Common myeloid progenitor, CD34-positive (primary cell): ENCODE measurements around the gene NUP188.
"Not testable (repeated sequence)": the region's sequence is repeated elsewhere in the genome, so short reads cannot be mapped to it uniquely, and the experiment has no call there.

Experiments
- CTCF ChIA-PET: fragments of 350-600 bp; sonication (Branson Sonifier 250); formaldehyde crosslinking; loops from one replicate; lab custom pipeline; 2021; ENCODE audit warnings: antibody characterized with exemption; lab: Charles Lee
- POLR2A ChIA-PET: fragments of 350-600 bp; sonication (Branson Sonifier 250); formaldehyde crosslinking; loops from one replicate; lab custom pipeline; 2021; ENCODE audit warnings: antibody characterized with exemption; lab: Charles Lee
- DNase-seq, 3 donors: peaks; one replicate each; pipeline versions ENCODE4 v3.0.0 to v3.0.0-alpha.2; 2013
- H3K27ac ChIP-seq, 2 experiments: 1 replicate in 1 of 2; 2 replicates in 1 of 2; pipeline ENCODE4 v1.7.0; 2013; ENCODE audit warnings: inconsistent platforms in 2 of 2, low read length in 2 of 2, mild to moderate bottlenecking in 2 of 2, low read depth in 1 of 2, moderate library complexity in 1 of 2; ENCODE audit not compliant: severe bottlenecking in 2 of 2, insufficient read depth in 1 of 2, poor library complexity in 1 of 2
- H3K27me3 ChIP-seq, 5 experiments: replicated peaks in 2 of 5; 1 replicate in 3 of 5; 2 replicates in 2 of 5; pipeline versions ENCODE4 v1.6.1 to v1.7.0; 2013; ENCODE audit warnings: low read length in 4 of 5, mild to moderate bottlenecking in 2 of 5, moderate library complexity in 2 of 5, inconsistent platforms in 1 of 5; ENCODE audit not compliant: insufficient read depth in 5 of 5, control insufficient read depth in 4 of 5
- H3K36me3 ChIP-seq, 4 experiments: 1 replicate in 2 of 4; 2 replicates in 2 of 4; pipeline versions ENCODE4 v1.6.1 to v1.7.0; 2013; ENCODE audit warnings: low read length in 3 of 4, control low read depth in 1 of 4, mild to moderate bottlenecking in 1 of 4; ENCODE audit not compliant: control insufficient read depth in 4 of 4, insufficient read depth in 4 of 4
- H3K4me1 ChIP-seq, 4 experiments: 1 replicate in 3 of 4; 2 replicates in 1 of 4; pipeline versions ENCODE4 v1.6.1 to v1.7.1; 2013; ENCODE audit warnings: low read length in 3 of 4, mild to moderate bottlenecking in 3 of 4, control low read depth in 1 of 4, inconsistent platforms in 1 of 4, moderate library complexity in 1 of 4; ENCODE audit not compliant: control insufficient read depth in 4 of 4, insufficient read depth in 4 of 4; ENCODE audit errors: control extremely low read depth in 1 of 4
- H3K4me3 ChIP-seq, 7 experiments: 1 replicate in 4 of 7; 2 replicates in 3 of 7; pipeline versions ENCODE4 v1.5.1 to v1.7.0; 2013; ENCODE audit warnings: mild to moderate bottlenecking in 7 of 7, low read length in 6 of 7, moderate library complexity in 6 of 7, inconsistent platforms in 2 of 7, low read depth in 2 of 7, control low read depth in 1 of 7; ENCODE audit not compliant: insufficient read depth in 4 of 7, control insufficient read depth in 1 of 7; ENCODE audit errors: extremely low read depth in 1 of 7
- H3K9me3 ChIP-seq, 5 experiments: 1 replicate in 4 of 5; 2 replicates in 1 of 5; pipeline versions ENCODE4 v1.6.1 to v1.7.1; 2013; ENCODE audit warnings: low read length in 4 of 5, mild to moderate bottlenecking in 2 of 5, inconsistent platforms in 1 of 5, low read depth in 1 of 5, moderate library complexity in 1 of 5; ENCODE audit not compliant: control insufficient read depth in 4 of 5, insufficient read depth in 2 of 5; ENCODE audit errors: control extremely low read depth in 1 of 5
- WGBS: methylation state at CpG from one replicate; pipeline ENCODE4 v1.1.5; 2013; ENCODE audit not compliant: insufficient coverage; 5-methylcytosine and 5-hydroxymethylcytosine counted together

NUP188 gene

GRCh38 chr9:129033216-129033615 is 85.7 kb downstream of the NUP188 start:
- H3K36me3 ChIP-seq, result no peaks in the 10 kb centered on the region
- H3K4me3 ChIP-seq, result no peak overlapping the region
- H3K9me3 ChIP-seq, result no peaks in the 10 kb centered on the region
- H3K27me3 ChIP-seq, result no peaks in the 10 kb centered on the region
- POLR2A ChIA-PET, result no interaction called here
- peaks cover 2 to 31% (median 24%) of the 10 kb centered on the region in 4 experiments for H3K4me1 ChIP-seq
- no peak overlapping the region for H3K27ac ChIP-seq
- WGBS, result 100% methylated on average over 5 of the region's 8 CpGs
- CTCF ChIA-PET, result no interaction called here
- peak in 1 of 3 donors; percentile 26 for DNase-seq

GRCh38 chr9:129035838-129036237 is 88.3 kb downstream of the NUP188 start:
- not testable (repeated sequence) for H3K27me3 ChIP-seq, H3K36me3 ChIP-seq, DNase-seq, H3K9me3 ChIP-seq
- POLR2A ChIA-PET, result interaction anchor here (0.6 kb wide), 1 partner anchor 27 kb away, joined by 4 read pairs; no protein-coding TSS in a partner anchor
- Histone ChIP-seq H3K4me1 (peaks cover 2 to 25% (median 21%) of the 10 kb centered on the region in 4 experiments), H3K27ac (peak overlapping the region in 1 of 2 experiments; percentile 73), H3K4me3 (peak overlapping the region in 6 of 7 experiments; percentile 86 to 99 (median 90))
- 73% methylated on average over 12 of the region's 13 CpGs for whole genome bisulfite sequencing
- CTCF ChIA-PET, result interaction anchor here (0.6 kb wide), 1 partner anchor 587 kb away, joined by 5 read pairs; no protein-coding TSS in a partner anchor

GRCh38 chr9:129036241-129036922 is 88.9 kb downstream of the NUP188 start, which contains the start of gene MIGA2:
MIGA2 (plus strand) TSS chr9:129036626; CDS start chr9:129040595, 3,969 bp downstream.
- H3K27me3 ChIP-seq, result no peaks in the 10 kb centered on the region
- H3K36me3 ChIP-seq, result peaks cover 1 to 8% (median 5%) of the 10 kb centered on the region in 4 experiments
- H3K4me1 ChIP-seq, result peaks cover 2 to 25% (median 21%) of the 10 kb centered on the region in 4 experiments
- POLR2A ChIA-PET, result interaction anchor here (0.6 kb wide), 1 partner anchor 26 kb away, joined by 4 read pairs; no protein-coding TSS in a partner anchor
- DNase-seq, result peak; percentile 99
- H3K9me3 ChIP-seq, result no peaks in the 10 kb centered on the region
- H3K4me3 ChIP-seq, result peak within 1 kb of the TSS; percentile 77 to 99 (median 90)
- CTCF ChIA-PET, result no interaction called here
- H3K27ac ChIP-seq, result peak within 1 kb of the TSS; percentile 50 to 79
- WGBS, result 0% methylated on average over 48 of the region's 49 CpGs

GRCh38 chr9:129036923-129037766 is 89.6 kb downstream of the NUP188 start:
- WGBS, result 28% methylated on average over 27 of the region's 32 CpGs
- no peaks in the 10 kb centered on the region for H3K9me3 ChIP-seq

GRCh38 chr9:129037767-129038098 is 90.2 kb downstream of the NUP188 start:
- ChIA-PET POLR2A (no interaction called here), CTCF (interaction anchor here (0.8 to 1.2 kb wide), 4 partner anchors 10 to 109 kb away, joined by 3 read pairs; partner anchors contain the start of gene SH3GLB2)
- Histone ChIP-seq H3K4me3 (peak overlapping the region in 4 of 7 experiments; percentile 77 to 90 (median 87)), H3K9me3 (no peaks in the 10 kb centered on the region), H3K27ac (no peak overlapping the region), H3K4me1 (peaks cover 2 to 25% (median 21%) of the 10 kb centered on the region in 4 experiments), H3K36me3 (peaks cover 4 to 22% (median 18%) of the 10 kb centered on the region in 4 experiments), H3K27me3 (no peaks in the 10 kb centered on the region)
- DNase-seq, result no peak
- 95% methylated on average over 6 of the region's 6 CpGs for WGBS

More at GRCh38 chr9:129036923-129037766, 89.6 kb downstream of the NUP188 start:
- ChIA-PET POLR2A (no interaction called here), CTCF (interaction anchor here (0.8 to 1.2 kb wide), 3 partner anchors 9 to 109 kb away, joined by 3 read pairs; partner anchors contain the start of gene SH3GLB2)
- H3K27me3 ChIP-seq, result no peaks in the 10 kb centered on the region
- no peak for DNase-seq
- H3K4me1 ChIP-seq, result peaks cover 2 to 25% (median 21%) of the 10 kb centered on the region in 4 experiments
- peak overlapping the region; percentile 50 to 79 for H3K27ac ChIP-seq
- H3K36me3 ChIP-seq, result peaks cover 2 to 16% (median 12%) of the 10 kb centered on the region in 4 experiments
- peak overlapping the region; percentile 77 to 99 (median 90) for H3K4me3 ChIP-seq

- Histone ChIP-seq H3K27ac (peak overlapping the region in 1 of 2 experiments; percentile 15), H3K36me3 (peaks cover 4 to 25% (median 18%) of the 10 kb centered on the region in 4 experiments), H3K27me3 (no peaks in the 10 kb centered on the region), H3K4me3 (peak overlapping the region in 2 of 7 experiments; percentile 4 to 77), H3K9me3 (no peaks in the 10 kb centered on the region), H3K4me1 (peaks cover 2 to 25% (median 21%) of the 10 kb centered on the region in 4 experiments)
- ChIA-PET CTCF (interaction anchor here (0.8 to 1.2 kb wide), 4 partner anchors 10 to 110 kb away, joined by 3 read pairs; partner anchors contain the start of gene SH3GLB2), POLR2A (interaction anchor here (0.7 kb wide), 1 partner anchor 10 kb away, joined by 3 read pairs; no protein-coding TSS in a partner anchor)
- DNase-seq, result no peak
- WGBS, result 82% methylated on average over 4 of the region's 8 CpGs
Measured at GRCh38 chr9:129038109-129038852, 90.8 kb downstream of the NUP188 start.
